Left kidney (tissue), 2 donors: ENCODE results near the gene FOXQ1. TPM values are rescaled to one million over a fixed set of nuclear protein-coding genes. Genes with fewer than 3 reads are reported as not detected.
"Not testable (repeated sequence)": the region's sequence is repeated elsewhere in the genome, so short reads cannot be mapped to it uniquely, and the experiment has no call there.

Experiments
- DNase-seq: peaks from one replicate; pipeline ENCODE4 v3.0.0-alpha.2; 2013
- polyA plus RNA-seq: library from polyadenylated mRNA; unstranded; fragments of 120-200 nt; gene quantifications from one replicate; pipeline ENCODE4 v1.2.1, GENCODE V29; 2013; ENCODE audit not compliant: insufficient read length

FOXQ1 gene
- polyA plus RNA-seq, 1 donor, result 10.9 TPM

GRCh38 chr6:1361717-1362116 is 49.8 kb downstream of the FOXQ1 start:
- DNase-seq, result not testable (repeated sequence)

GRCh38 chr6:1362643-1363042 is 50.7 kb downstream of the FOXQ1 start:
- no peak for DNase-seq

GRCh38 chr6:1363298-1363697 is 51.4 kb downstream of the FOXQ1 start:
- no peak for DNase-seq

- no peak for DNase-seq
Measured at GRCh38 chr6:1363729-1364572, 52.1 kb downstream of the FOXQ1 start.

Other genes with a start within 250 kb of the FOXQ1 start
- 0.10 TPM for gene FOXF2, start 77.5 kb downstream of the FOXQ1 start, polyA plus RNA-seq